GM12878 (cell line): ENCODE results near the gene SAFB. TPM values are rescaled to one million over a fixed set of nuclear protein-coding genes. Genes with fewer than 3 reads are reported as not detected.

Experiments used
- BACH1 ChIP-seq: fragments of 450-650 bp; IDR thresholded peaks from 2 replicates; pipeline ENCODE4 v1.6.1; 2017; ENCODE audit warnings: mild to moderate bottlenecking, borderline replicate concordance
- BMI1 ChIP-seq: fragments of 450-650 bp; IDR thresholded peaks from 2 replicates; pipeline ENCODE4 v1.6.1; 2016; ENCODE audit warnings: mild to moderate bottlenecking, moderate library complexity, borderline replicate concordance
- CREM ChIP-seq: IDR thresholded peaks from 2 replicates; pipeline ENCODE4 v1.6.1; 2014; ENCODE audit warnings: antibody characterized with exemption, low read depth
- EGR1 ChIP-seq, 2 experiments: IDR thresholded peaks; 1 replicate in 1 of 2; 2 replicates in 1 of 2; pipeline ENCODE4 v1.6.1; 2011 to 2012; ENCODE audit warnings: low read depth in 2 of 2, low read length in 2 of 2, borderline replicate concordance in 1 of 2, mild to moderate bottlenecking in 1 of 2, moderate library complexity in 1 of 2
- FOXK2 ChIP-seq: fragments of 450-650 bp; IDR thresholded peaks from 2 replicates; pipeline ENCODE4 v1.6.1; 2017; ENCODE audit warnings: mild to moderate bottlenecking, moderate library complexity
- MXI1 ChIP-seq: fragments of 150-350 bp; IDR thresholded peaks from 2 replicates; pipeline ENCODE4 v1.6.1; 2011; ENCODE audit warnings: low read depth, mild to moderate bottlenecking, inconsistent platforms, low read length, improper control_type of control experiment
- RCOR1 ChIP-seq: conservative IDR thresholded peaks from 2 replicates; pipeline ENCODE4 v1.6.1; 2012; ENCODE audit warnings: low read depth, low read length, improper control_type of control experiment
- RELA ChIP-seq: fragments of 450-650 bp; IDR thresholded peaks from 2 replicates; pipeline ENCODE4 v1.8.0; 2014; ENCODE audit warnings: borderline replicate concordance; ENCODE audit not compliant: partially characterized antibody
- SRF ChIP-seq, 2 experiments: IDR thresholded peaks; 2 replicates each; pipeline ENCODE4 v1.6.1; 2011; ENCODE audit warnings: low read depth in 2 of 2, low read length in 2 of 2, mild to moderate bottlenecking in 1 of 2, moderate library complexity in 1 of 2
- YY1 ChIP-seq: IDR thresholded peaks from 2 replicates; pipeline ENCODE4 v1.6.1; 2011; ENCODE audit warnings: low read depth, mild to moderate bottlenecking, low read length
- ZBED1 ChIP-seq: IDR thresholded peaks from 2 replicates; pipeline ENCODE4 v1.6.1; 2016; ENCODE audit warnings: borderline replicate concordance
- ZNF217 ChIP-seq: fragments of 450-650 bp; IDR thresholded peaks from 2 replicates; pipeline ENCODE4 v1.6.1; 2017; ENCODE audit warnings: antibody characterized with exemption, mild to moderate bottlenecking
- ZNF384 ChIP-seq: IDR thresholded peaks from 2 replicates; pipeline ENCODE4 v1.6.1; 2012; ENCODE audit warnings: low read depth, mild to moderate bottlenecking, low read length, improper control_type of control experiment, borderline replicate concordance
- ZNF622 ChIP-seq: fragments of 450-650 bp; IDR thresholded peaks from 2 replicates; pipeline ENCODE4 v1.6.1; 2017; ENCODE audit warnings: mild to moderate bottlenecking, inconsistent platforms
- ZZZ3 ChIP-seq: IDR thresholded peaks from 2 replicates; pipeline ENCODE4 v1.6.1; 2011; ENCODE audit warnings: low read depth; ENCODE audit not compliant: control insufficient read depth, insufficient read length
- polyA plus RNA-seq, 11 experiments: library from polyadenylated mRNA; depleted of rRNA in 4 of 11; unstranded in 6 of 11; stranded (reverse) in 5 of 11; fragments of >200 nt; fragmentation: Nextera tagmentation in 4 of 11; fragmentation: Illumina TruSeq in 1 of 11; extraction: Ambion mirVana in 4 of 11; extraction: Trizol in 1 of 11; gene quantifications; 1 replicate in 1 of 11; 2 replicates in 10 of 11; pipeline versions ENCODE4 v1.2.1 to v1.2.3, GENCODE V29; 2011 to 2016; ENCODE audit warnings: inconsistent platforms in 2 of 11, missing spikeins in 2 of 11, low read depth in 1 of 11
- total RNA-seq, 4 experiments: library from RNA; depleted of rRNA in 3 of 4; stranded (reverse); fragments of >200 nt in 3 of 4; fragmentation: Illumina TruSeq in 1 of 4; extraction: Trizol in 1 of 4; gene quantifications; 2 replicates each; pipeline versions ENCODE4 v1.2.1 to v1.2.3, GENCODE V29; 2013 to 2021
- TF ChIP-seq, protein P1 (sequence below): fragments of 150-350 bp; IDR thresholded peaks from 2 replicates; pipeline ENCODE4 v1.6.1; 2016; ENCODE audit warnings: low read depth, low read length
- TF ChIP-seq, protein P2 (sequence below): fragments of 450-650 bp; IDR thresholded peaks from 2 replicates; pipeline ENCODE4 v1.6.1; 2017; ENCODE audit warnings: antibody characterized with exemption, mild to moderate bottlenecking, moderate library complexity
- TF ChIP-seq, protein P3 (sequence below): fragments of 450-650 bp; IDR thresholded peaks from 2 replicates; pipeline ENCODE4 v1.6.1; 2017; ENCODE audit warnings: mild to moderate bottlenecking, moderate library complexity

SAFB gene
- total and polyA plus RNA-seq, 10 of the 15 experiments (the other 5 are each of a cell fraction or from before 2014, with no cell fraction given), result 1.6 to 131 (median 61.2) TPM

DNA sequence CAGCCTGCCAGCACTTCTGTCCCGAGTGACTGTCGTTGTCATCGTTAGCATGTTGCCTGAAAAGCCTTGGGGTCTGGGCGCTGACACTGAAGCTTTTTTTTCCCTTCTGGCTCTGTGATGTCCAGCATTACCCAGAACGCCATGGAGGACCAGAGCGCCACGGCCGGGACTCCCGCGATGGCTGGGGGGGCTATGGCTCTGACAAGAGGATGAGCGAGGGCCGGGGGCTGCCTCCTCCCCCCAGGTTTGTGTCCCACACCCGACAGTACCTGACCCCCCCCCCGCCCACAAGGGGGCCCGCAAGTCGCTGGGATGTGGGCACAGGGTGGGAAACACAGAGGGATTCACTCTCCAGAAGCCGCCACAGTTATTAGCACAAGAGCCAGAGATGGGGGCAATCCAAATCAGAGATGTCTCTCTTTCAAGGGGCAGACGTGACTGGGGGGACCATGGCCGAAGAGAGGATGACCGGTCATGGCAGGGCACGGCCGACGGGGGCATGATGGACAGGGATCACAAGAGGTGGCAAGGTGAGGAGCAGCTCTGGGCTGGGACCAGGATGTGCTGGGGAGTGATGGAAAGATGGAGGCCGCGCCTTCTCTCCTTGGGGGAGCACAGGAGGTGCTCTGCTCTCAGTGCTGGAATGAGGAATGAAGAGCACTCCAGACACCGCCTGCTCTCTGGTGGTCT lies 44.2 kb downstream of the SAFB start (continued):
- TF ChIP-seq, protein P1, sequence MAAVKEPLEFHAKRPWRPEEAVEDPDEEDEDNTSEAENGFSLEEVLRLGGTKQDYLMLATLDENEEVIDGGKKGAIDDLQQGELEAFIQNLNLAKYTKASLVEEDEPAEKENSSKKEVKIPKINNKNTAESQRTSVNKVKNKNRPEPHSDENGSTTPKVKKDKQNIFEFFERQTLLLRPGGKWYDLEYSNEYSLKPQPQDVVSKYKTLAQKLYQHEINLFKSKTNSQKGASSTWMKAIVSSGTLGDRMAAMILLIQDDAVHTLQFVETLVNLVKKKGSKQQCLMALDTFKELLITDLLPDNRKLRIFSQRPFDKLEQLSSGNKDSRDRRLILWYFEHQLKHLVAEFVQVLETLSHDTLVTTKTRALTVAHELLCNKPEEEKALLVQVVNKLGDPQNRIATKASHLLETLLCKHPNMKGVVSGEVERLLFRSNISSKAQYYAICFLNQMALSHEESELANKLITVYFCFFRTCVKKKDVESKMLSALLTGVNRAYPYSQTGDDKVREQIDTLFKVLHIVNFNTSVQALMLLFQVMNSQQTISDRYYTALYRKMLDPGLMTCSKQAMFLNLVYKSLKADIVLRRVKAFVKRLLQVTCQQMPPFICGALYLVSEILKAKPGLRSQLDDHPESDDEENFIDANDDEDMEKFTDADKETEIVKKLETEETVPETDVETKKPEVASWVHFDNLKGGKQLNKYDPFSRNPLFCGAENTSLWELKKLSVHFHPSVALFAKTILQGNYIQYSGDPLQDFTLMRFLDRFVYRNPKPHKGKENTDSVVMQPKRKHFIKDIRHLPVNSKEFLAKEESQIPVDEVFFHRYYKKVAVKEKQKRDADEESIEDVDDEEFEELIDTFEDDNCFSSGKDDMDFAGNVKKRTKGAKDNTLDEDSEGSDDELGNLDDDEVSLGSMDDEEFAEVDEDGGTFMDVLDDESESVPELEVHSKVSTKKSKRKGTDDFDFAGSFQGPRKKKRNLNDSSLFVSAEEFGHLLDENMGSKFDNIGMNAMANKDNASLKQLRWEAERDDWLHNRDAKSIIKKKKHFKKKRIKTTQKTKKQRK, result no peak
- TF ChIP-seq MXI1 (no peak), RELA (no peak), BMI1 (no peak), FOXK2 (no peak), BACH1 (no peak), CREM (no peak), EGR1 (IDR thresholded peaks at IDR 0.05; ENCODE audit: borderline replicate concordance in 1 of 2, low read depth in 2 of 2, low read length in 2 of 2) (no peak), RCOR1 (no peak), ZNF217 (no peak), ZNF622 (no peak), SRF (IDR thresholded peaks at IDR 0.05; ENCODE audit: low read depth in 2 of 2, low read length in 2 of 2) (no peak), ZZZ3 (no peak), ZNF384 (no peak), YY1 (no peak), ZBED1 (no peak)
- TF ChIP-seq, protein P2, sequence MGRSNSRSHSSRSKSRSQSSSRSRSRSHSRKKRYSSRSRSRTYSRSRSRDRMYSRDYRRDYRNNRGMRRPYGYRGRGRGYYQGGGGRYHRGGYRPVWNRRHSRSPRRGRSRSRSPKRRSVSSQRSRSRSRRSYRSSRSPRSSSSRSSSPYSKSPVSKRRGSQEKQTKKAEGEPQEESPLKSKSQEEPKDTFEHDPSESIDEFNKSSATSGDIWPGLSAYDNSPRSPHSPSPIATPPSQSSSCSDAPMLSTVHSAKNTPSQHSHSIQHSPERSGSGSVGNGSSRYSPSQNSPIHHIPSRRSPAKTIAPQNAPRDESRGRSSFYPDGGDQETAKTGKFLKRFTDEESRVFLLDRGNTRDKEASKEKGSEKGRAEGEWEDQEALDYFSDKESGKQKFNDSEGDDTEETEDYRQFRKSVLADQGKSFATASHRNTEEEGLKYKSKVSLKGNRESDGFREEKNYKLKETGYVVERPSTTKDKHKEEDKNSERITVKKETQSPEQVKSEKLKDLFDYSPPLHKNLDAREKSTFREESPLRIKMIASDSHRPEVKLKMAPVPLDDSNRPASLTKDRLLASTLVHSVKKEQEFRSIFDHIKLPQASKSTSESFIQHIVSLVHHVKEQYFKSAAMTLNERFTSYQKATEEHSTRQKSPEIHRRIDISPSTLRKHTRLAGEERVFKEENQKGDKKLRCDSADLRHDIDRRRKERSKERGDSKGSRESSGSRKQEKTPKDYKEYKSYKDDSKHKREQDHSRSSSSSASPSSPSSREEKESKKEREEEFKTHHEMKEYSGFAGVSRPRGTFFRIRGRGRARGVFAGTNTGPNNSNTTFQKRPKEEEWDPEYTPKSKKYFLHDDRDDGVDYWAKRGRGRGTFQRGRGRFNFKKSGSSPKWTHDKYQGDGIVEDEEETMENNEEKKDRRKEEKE, result no peak
- TF ChIP-seq, protein P3, sequence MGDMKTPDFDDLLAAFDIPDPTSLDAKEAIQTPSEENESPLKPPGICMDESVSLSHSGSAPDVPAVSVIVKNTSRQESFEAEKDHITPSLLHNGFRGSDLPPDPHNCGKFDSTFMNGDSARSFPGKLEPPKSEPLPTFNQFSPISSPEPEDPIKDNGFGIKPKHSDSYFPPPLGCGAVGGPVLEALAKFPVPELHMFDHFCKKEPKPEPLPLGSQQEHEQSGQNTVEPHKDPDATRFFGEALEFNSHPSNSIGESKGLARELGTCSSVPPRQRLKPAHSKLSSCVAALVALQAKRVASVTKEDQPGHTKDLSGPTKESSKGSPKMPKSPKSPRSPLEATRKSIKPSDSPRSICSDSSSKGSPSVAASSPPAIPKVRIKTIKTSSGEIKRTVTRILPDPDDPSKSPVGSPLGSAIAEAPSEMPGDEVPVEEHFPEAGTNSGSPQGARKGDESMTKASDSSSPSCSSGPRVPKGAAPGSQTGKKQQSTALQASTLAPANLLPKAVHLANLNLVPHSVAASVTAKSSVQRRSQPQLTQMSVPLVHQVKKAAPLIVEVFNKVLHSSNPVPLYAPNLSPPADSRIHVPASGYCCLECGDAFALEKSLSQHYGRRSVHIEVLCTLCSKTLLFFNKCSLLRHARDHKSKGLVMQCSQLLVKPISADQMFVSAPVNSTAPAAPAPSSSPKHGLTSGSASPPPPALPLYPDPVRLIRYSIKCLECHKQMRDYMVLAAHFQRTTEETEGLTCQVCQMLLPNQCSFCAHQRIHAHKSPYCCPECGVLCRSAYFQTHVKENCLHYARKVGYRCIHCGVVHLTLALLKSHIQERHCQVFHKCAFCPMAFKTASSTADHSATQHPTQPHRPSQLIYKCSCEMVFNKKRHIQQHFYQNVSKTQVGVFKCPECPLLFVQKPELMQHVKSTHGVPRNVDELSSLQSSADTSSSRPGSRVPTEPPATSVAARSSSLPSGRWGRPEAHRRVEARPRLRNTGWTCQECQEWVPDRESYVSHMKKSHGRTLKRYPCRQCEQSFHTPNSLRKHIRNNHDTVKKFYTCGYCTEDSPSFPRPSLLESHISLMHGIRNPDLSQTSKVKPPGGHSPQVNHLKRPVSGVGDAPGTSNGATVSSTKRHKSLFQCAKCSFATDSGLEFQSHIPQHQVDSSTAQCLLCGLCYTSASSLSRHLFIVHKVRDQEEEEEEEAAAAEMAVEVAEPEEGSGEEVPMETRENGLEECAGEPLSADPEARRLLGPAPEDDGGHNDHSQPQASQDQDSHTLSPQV, result no peak
- TF ChIP-seq, all 136 proteins: peak for 0
